Urothelium cell line (cell line): Measurements from ENCODE around the gene NPVF.
A peak's percentile ranks its signal among the peaks of the same experiment; 100 is the strongest.

ENCODE experiments used
- DNase-seq: peaks from one replicate; pipeline ENCODE4 v3.0.0; 2011; ENCODE audit warnings: low spot score, mixed read lengths
- FAIRE-seq: peaks from 2 replicates; lab custom pipeline; 2011; peaks lifted over from hg19 to GRCh38; lab: Jason Lieb, UNC

NPVF gene

DNA sequence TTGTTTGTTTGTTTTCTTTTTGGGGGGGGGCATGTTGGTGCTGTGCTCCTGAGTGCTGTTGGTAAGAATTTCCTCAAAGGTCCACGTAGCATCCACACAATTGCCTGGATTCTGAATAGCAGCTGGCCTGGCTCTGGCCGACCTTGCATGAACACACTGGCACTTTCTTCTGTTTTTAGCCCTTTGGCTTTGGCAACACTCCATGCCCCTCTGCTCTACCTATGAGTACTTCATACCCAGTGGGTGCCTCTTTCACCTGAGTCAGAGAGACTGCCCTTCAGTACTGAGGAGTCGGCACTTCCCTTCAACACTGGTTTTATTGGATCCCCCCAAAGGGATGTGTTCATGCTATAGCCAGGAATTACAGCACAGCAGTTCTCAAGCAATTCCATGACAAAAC, 7.2 kb upstream of the NPVF start:
- DNase-seq (no peak), FAIRE-seq (no peak)

DNA sequence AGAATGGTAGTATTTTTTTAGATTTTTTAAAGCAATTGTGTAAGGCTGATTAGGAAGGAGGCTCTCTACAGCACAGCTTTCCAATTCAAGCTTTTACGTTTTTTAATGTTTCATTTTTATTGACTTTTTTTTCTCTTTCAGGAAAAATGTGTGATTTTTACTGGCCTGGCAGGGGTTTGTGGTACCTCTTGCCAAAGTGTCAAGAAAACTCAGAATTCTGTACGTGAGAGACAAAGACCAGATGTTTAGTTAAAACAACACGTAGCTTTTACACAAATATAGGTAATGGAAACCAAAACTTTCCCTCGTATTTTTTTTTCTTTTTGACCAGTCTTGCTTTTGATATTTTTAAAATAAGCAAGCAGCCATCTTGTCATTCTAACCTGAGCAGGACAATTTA, 6.0 kb upstream of the NPVF start:
- FAIRE-seq (no peak), DNase-seq (no peak)

DNA sequence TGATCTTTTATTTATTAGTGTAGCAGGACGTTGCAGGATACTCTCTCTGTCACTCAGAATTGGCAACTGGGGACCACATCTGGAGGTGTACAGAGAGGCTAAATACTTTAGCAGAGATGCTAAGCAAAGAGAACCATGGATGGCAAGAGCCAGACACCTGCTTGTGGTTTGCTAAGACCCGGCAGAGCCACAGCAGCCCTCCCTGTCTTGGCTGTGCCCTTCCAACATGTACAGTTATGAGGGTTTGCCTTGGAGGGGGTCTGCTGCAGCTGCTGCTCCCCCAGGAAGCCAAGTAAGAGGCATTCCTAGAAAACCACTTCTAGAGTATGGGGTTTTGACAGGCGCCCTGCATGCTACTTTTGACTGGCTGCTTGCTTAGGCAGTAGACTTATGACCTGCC, 5.1 kb downstream of the NPVF start:
- no peak for FAIRE-seq
- DNase-seq: no peak

DNA sequence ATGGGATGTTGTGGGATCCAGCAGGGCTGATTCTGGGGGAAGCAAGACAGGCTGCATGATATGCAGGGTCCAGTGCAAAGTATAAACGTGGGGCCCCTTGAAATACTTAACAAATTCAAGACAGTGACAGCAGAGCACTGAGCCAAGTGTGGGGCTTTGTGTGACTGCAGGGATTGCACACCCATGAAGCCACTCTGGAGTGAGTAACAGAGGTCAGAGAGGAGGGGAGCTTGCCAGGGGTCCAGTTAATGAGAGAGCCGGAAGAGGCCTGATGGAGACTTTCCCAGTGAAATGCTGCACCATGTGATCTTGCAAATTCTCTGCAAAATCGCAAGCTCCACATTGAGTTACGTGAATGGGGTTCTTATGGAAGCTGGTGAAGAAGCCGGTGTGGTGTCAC, 5.6 kb downstream of the NPVF start:
- no peak for DNase-seq
- FAIRE-seq: no peak

DNA sequence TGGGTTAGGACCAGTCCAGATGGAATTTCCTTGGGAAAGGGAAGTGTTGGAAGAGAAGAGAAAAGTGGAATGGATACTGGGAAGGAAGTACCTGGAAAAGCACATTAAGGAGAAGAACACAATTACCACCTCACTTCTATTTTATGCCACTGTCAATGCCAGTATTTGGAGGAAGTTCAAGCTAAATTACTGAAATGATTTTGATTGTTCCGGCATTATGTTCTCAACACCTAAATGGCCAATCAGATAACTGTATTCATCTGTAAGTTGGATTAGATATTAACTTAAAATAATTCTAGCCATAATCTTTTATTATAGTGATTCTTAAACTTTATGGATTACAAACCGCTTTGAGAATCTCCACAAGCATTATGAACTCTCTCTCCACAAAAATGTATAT, 7.3 kb downstream of the NPVF start:
- no peak for FAIRE-seq
- DNase-seq: no peak

DNA sequence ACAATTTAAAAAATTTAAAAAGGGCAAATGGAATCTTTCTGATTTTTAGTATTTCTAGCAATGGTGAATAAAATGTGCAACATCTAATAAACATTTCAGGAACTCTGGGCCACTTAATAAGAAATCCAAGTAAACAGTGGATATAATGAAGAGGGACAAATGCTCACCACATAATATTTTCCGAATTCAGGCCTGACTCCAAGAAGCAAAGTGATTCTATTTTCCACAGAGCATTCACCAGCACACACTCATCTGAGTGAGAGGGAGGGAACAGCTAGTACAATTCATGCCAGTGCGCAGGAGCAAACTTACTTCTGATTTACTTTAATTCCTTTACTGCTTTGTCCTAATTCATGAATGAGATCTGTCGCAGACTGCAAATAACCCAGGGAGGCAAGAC, 10.1 kb downstream of the NPVF start:
- peak; percentile 5 for FAIRE-seq
- no peak for DNase-seq

DNA sequence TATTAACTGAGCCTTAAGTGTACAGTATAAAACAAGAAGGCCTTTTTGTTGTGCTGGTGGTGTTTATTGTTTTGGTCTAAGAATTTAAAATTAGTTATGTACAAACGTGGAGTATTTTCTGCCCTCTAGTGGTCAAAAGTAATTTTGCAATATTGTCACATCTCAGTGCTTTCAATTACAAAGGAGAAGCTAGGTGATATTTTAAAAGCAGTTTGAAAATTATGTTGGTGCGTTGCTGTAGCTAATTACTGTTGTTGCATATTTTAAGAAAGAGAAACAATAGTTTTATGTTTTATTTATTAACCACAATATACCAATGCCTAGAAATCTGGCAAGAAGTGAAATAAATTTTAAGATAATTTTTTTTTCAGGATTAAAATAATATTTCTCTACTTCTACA, 11.4 kb downstream of the NPVF start:
- DNase-seq (peak; percentile 21), FAIRE-seq (no peak)

DNA sequence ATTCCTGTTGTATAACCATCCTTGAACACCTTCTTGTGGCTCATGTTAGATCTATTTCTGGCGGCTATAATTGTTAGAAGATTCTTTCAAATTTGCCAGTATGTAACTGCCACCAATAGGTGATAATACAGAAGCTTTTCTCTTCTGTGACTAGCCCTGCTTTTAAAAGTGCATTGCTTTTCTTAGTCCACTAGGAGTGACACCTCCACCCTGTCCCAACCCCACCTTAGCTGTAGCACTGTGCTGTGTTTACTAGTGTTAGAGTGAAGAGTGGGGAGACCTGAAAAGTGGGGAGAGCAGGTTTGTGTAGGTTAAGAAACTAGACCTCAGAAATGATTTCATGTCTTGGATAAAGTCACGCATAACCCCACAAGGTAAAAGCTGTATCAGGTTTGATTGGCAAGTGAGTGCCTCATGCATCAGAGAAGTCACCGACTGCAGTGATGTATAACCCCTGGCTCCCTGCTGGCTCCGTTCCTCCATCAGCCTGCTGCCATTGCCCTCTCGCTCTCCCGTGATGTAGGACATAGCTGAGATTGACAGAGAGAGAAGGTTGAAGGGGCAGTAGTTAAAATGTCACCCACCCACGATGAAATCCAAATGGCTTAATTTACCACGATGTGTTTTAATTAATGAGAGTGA, 12.5 kb downstream of the NPVF start:
- peak; percentile 56 for FAIRE-seq
- no peak for DNase-seq

DNA sequence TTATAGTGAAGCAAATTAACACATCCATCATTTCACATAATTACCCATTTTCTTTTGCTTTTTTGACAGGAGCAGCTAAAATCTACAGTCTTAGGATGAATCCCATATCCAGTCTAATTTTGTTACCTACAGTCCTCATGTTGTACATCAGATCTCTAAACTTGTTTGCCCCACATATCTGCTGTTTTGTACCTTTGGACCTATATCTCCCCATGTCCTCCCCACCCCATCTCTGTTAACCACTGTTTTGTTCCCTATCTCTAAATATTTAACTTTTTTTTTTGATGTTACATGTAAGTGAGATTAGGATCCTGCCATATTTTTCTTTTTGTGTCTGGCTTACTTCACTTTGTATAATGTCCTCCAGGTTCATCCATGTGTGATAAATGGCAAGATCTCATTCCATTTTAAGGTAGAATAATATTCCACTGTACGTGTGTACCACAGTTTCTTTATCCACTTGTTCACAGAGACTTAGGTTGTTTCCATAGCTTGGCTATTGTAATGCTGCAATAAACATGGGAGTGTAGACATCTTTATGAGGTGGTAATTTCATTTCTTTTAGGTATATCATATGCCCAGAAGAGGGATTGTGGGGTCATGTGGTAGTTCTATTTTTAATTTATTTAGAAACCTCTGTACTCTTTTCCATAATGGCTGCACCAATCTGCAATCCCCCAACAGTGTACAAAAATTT, 19.6 kb downstream of the NPVF start:
- FAIRE-seq: no peak
- no peak for DNase-seq

DNA sequence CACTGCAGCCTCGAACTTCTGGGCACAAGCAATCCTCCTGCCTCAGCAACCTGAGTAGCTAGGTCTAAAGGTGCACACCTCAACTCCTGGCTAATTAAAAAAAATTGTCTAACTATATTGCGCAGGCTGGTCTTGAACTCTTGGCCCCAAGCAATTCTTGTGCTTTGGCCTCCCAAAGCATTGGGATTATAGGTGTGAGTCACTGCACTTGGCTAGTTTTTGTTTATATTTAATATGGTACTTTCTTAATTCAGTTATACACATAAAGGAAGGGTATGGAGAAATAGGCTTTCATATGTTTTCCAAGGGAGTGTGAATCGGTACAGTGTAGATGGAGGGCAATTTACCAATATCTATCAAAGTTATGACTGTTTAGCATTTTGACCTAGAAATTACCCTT, 20.4 kb downstream of the NPVF start:
- no peak for FAIRE-seq
- DNase-seq: no peak

DNA sequence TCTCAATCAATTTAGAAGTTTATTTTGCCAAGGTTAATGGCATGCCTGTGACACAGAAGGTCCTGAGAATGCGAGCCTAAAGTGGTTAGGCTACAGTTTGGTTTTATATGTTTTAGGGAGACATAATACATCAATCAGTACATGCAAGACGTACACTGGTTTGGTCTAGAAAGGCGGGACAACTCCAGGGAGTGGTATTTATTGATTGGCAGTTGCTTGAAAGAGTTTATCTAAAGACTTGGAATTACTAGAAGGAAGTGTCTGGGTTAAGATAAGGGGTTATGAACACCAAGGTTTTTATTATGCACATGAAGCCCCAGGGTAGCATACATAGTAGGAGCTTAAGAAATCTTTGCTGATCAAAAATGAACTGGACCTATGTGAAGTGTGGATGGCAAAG, 21.5 kb downstream of the NPVF start:
- FAIRE-seq: no peak
- DNase-seq: no peak

DNA sequence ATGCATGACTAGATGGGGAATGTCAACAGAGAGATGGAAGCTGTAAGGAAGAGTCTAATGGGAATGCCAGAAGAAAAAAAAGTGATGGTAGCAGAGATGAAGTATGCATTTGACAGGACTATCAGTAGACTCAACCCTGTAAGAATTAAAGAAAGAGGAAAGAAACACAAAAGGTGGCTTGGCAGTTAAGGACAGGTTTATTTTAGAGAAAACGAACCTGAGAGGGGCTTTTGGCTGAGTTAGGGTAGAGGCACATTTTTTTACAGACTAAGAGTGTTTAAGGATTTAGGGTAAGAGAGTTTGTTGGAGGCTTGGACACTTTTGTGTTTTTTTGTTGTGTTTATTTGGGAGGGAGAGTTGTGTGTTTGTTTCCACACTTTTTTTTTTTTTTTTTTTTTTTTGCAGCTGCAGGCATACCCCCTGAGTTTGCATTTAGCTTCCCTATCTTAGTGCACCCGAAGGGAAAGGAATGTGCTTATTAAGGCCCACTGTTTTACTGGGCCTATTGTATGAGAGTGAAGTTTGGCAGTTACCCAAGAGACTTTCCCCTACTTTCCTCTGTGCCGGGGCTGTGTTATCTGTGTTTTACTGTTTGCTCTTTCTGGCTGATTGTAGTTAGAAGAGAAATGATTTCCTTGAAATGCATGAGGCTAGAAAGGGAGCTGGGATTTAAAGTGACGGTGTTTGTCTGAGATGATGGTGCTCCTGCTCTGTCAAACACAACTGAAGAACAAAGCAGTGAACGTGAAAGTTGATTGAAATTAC, 32.0 kb downstream of the NPVF start:
- DNase-seq (no peak), FAIRE-seq (no peak)

DNA sequence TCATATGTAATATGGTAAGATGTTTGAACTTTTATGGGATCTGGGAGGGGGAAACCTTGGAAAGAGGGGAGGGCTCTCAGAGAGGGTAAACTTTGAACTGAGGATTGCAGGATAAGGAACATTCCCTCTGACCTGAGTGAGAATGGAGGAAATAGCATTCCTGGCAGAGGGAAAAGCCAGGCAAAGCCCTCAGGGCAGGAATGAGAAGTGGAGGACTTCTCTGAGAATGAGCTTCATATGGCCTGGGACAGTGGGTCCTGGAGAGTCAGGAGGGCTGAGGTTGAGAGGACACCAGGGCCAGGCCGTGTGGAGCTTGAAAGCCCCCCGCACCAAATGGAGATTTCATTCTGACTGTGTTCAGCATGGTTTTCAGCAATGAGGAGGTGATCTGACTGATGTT, 34.2 kb downstream of the NPVF start:
- no peak for FAIRE-seq
- DNase-seq: no peak

DNA sequence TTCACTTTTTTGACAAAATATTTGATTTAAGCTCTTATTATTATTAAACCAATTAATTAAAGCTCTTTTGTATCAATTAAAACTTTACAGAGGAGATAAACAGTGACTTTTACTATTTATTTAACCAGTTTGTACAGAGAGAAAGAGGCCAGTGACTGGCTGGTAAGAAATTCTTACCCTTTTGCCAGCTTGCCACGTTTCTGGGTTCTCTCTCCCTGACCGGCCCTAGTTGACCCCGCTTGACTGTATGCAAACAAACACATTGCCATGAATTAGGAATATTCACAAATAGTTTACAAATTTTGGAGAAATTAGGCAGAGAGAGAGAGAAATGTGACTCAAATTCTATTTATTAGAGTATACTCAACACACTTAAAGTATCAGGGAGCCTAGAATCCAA, 36.2 kb downstream of the NPVF start:
- DNase-seq (no peak), FAIRE-seq (no peak)

DNA sequence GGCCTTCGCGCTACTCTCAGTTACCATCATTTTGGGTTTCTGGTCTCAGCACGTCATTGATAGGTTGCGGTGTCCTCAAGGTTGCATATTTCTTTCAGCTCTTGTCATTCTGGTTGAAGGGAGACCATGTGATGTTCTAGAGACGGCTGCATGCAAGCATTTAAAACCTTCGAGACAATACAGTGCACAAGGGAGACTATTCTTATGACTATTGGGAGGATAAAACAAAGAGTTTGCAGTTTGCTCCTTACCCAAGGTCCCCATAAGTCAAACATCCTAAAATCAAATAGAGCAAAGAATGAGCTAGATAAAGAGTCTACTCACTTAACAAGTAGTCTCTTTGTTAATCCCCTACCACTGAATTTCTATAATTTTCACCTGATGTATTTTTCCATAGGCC, 39.1 kb downstream of the NPVF start:
- FAIRE-seq (no peak), DNase-seq (no peak)

DNA sequence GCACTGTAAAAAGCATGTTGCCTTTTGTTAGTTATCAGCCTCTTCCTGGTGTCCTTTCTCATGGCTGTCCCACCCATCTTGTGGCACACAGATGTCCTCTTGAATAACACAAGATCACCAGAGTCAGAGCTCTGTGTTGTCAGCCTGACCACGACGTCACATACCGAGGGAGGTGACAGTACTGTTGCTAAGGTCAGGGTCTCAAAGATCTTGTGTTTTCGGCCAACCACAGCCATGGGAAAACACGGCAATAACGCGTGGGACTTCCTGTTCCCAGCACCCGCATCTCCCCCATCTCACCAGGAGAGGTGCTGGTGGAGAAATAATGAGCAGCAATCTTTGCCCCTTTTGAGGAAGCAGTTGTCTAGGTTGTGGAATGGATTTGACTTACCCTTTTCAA, 40.4 kb downstream of the NPVF start:
- FAIRE-seq (peak; percentile 9), DNase-seq (no peak)

DNA sequence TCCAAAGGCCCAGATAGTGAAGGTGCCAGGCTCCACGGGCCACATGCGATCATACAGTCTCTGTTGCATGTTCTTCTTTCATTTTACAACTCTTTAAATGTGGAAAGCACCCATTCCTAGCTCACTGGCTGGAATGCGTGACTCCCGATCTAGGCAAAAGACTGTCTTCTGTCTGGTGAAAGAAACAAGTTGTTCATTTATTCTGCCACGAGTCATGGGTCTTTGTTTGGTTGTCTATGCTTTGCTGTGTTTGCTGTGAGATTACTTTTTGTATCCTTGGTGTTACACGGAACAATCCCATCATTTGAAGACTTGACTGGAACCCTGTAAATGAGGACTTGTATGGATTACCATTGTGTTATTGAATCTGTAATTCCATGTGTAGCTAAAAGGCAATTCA, 41.9 kb downstream of the NPVF start:
- DNase-seq (no peak), FAIRE-seq (no peak)

DNA sequence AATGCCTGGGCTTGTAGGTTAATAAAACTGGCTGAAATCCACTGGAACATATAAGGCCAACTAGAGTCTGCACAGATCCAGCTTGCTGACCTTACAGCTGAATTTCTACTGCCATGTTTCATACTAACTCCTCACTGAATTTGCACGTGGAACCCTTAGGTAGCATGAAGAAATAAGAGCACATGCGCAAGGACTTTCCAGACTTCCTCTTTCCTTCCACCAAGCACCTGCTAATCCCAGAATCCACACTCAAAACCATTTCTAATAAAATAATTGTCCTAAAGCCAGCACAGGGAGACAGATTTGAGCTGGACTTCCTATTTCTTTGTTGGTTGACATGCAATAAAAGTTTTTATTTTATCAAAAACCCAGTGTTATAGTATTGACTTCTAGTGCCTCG, 46.8 kb downstream of the NPVF start:
- DNase-seq: no peak
- no peak for FAIRE-seq

DNA sequence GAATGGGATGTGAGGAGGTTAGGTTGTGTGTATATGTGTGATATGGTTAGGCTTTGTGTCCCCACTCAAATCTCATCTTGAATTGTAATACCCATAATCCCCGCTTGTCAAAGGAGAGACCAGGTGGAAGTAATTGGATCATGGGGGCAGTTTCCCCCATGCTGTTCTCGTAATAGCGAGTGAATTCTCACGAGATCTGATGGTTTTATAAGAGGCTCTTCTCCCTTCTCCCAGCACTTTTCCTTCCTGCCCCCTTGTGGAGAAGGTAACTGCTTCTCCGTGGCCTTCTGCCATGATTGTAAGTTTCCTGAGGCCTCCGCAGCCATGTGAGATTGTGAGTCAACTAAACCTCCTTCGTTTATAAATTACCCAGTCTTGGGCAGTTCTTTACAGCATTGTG, 47.3 kb downstream of the NPVF start:
- no peak for DNase-seq
- peak; percentile 77 for FAIRE-seq

DNA sequence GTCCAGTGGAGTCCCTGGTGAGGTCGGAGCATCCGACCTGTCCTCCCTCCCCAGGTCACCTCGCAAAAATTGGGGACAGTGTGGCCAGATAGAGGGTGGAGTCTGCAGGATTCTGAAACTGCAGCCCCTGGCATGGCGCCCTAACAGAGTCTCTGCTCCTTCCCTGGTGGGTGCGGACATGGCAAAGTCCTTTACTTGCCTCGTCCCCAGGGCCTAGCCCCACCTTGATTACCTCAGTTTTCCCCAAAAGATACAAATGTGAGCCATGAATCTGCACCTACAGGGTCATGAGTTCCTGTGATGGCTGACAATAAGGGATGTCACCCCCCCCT, 47.7 kb downstream of the NPVF start:
- FAIRE-seq: no peak
- no peak for DNase-seq

DNA sequence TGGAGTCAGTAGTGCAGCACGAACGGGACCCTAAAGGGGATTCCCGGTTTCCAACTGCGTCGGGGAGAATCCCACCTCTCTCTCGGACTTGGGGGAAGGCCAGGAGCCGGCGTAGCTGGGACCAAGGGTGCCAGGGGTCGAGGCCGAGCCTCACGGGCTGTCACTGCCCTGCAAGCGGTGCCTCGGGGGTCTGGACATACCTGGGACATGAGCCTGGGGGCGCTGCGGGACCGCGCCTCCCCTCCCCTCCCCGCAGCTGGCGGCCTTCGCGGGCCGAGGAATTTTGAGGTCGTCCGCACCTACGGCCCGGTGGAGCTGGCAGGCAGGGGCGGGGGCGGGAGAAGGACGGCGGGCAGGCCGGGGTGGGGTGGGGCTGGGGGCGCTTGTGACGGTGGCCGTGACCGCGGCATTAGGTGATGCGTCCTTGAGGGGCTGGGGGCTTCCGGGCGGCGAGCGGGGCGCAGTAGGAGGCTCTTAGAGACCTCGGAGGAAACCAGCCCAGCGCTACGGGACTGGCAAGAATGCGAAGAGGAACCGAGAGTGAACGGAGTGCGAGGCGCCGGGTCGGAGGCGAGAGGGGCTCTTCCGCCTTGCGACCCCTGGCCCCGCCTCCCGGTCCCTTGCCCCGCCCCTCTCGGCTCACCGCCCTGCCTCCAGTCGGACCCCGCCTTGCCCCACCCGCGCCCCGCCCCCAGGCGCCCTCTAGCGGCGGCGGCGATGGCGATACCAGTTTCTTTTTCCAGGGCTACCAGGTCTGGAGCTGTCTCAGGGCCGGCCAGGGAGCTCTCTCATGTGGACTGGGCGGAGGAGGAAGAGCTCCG, 48.3 kb downstream of the NPVF start:
- DNase-seq: peak; percentile 96
- FAIRE-seq: no peak

DNA sequence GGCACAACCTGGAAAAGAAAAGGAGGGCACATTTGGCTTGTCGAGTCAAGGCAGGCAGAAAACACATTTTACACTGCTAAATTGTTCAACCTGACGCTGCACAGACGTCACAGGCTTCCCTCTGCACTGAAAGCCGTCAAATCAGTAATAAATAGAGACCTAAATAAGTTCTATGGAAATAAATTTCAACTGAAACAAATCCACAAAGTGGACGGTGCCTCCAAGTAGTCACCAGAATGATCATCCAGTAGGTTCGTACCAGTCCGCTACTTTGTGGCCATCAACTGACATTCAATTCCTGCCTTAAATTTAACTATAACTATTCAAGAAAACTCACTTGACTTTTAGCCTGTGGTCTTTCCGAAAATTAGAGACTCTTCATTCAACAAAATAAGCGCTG, 49.0 kb downstream of the NPVF start:
- FAIRE-seq: no peak
- no peak for DNase-seq
